ENCODE data around the gene TSPAN5.
"Not testable (repeated sequence)": the region's sequence is repeated elsewhere in the genome, so short reads cannot be mapped to it uniquely, and the experiment has no call there.

The TSPAN5 gene

DNA sequence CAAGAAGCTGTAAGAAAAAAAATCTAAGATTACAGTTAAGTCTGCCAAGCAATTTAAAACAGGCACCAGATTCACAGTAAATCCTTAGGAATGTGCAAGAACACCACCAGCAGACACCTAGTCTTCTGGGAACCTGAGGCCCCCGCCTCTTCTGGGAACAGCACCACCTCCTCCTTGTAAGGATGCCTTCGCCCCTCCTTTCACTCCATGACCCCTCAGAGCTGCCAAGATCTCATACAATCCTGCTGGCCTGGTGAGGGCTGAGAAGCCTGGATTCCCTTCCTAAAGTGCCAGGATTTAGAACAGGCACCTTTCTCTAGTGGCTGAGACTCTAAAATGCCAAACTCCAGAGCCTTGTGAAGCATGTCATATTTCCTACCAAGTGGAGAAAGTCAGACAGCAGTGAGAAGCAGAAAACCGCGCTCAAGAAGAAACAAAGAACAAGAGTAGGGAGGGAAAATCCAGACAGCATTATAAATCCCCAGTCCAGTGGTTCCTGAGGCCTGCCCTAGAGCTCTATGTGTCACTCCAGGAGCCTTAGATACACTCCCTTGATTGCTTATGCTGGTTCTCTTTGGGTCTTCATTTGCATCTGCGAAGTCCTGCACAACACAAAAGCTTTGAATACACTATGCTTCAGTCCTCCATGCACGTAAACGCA is 166.4 kb downstream of the TSPAN5 start:
- DNase-seq (ENCODE audit: low read depth), result no peak

- no peak for DNase-seq (ENCODE audit: low read depth)
These were observed 168.2 kb downstream of the TSPAN5 start for GRCh38 chr4:98490251-98490650.

- DNase-seq (ENCODE audit: low read depth), result no peak
These were observed 172.5 kb downstream of the TSPAN5 start for GRCh38 chr4:98485816-98486345.

DNA sequence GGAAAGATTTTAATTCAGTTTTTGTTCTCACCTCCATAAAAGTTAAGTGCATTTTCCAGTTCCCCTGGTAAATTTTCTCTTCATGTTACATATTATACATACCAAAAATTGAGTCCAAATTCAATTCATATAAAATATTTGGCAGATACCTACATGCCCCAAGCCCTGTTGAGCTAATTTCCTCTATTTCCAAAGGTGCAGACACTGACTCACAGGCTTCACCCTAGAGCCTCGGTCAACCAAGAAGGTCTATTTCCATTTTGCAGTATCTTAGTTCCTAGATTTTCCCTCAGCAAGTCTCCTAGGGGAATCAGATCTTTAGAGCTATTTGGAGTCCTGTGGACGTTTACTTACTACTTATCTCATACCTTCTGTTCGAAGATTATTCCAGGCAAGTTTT is 174.4 kb downstream of the TSPAN5 start:
- no peak for DNase-seq (ENCODE audit: low read depth)

GRCh38 chr4:98482847-98483806 is 175.3 kb downstream of the TSPAN5 start:
- DNase-seq (ENCODE audit: low read depth), result peak; percentile 25

GRCh38 chr4:98482503-98482846 is 175.9 kb downstream of the TSPAN5 start:
- no peak for DNase-seq (ENCODE audit: low read depth)

- DNase-seq (ENCODE audit: low read depth), result no peak
These were observed 177.2 kb downstream of the TSPAN5 start for GRCh38 chr4:98481167-98481566.

- no peak for DNase-seq (ENCODE audit: low read depth)
These were observed 177.9 kb downstream of the TSPAN5 start for GRCh38 chr4:98480535-98480934.

DNA sequence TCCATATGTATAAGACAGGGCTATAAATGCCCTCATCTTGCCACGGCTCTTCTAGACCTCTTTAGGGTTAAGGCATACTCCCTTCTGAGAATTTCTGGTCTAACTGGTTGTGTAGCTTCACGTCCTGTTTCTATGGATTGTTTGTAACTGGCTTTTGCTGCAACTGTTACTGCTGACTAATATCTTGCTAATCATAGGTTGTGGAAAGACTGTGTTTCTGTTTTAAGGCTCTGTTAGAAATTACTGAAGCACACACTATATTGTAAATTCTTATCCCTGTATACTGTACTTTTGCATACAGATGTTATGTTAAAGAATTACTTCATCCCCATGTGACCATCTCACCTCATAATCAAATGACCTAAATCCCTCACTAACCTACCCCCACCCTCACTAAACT is 178.8 kb downstream of the TSPAN5 start:
- DNase-seq (ENCODE audit: low read depth), result not testable (repeated sequence)

DNA sequence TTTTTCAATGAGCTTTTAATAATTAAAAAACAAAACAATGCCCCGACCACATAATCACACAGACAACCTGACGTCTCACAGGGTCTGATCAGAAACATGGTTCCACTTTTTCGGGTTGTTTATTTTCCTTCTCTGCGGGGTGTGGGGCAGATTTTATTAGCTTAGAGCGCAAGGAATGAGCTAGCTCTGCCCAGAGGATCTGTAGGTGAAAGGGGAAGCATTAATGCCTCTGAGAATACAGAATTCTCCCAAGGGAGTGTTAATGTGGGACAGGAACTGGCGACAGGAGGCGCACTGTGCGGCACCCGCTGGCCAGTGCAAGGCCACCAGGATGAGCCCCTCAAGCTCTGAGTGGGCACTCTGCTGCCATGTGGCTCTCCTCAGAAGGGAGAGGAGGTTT is 181.5 kb downstream of the TSPAN5 start:
- DNase-seq (ENCODE audit: low read depth), result no peak

DNA sequence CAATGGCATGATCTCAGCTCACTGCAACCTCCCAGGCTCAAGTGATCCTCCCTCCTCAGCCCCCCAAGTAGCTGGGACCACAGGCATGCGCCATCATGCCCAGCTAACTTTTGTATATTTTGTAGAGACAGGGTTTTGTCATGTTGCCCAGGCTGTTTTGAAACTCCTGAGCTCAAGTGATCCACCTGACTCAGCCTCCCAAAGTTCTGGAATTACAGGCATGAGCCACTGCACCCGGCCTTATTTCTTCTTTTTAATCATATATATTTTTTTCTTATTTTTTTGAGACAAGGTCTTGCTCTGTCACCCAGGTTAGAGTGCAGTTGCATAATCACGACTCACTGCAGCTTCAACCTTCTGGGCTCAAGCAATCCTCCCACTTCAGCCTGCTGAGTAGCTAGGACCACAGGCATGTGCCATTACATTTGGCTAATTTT is 184.0 kb downstream of the TSPAN5 start:
- no peak for DNase-seq (ENCODE audit: low read depth)

DNA sequence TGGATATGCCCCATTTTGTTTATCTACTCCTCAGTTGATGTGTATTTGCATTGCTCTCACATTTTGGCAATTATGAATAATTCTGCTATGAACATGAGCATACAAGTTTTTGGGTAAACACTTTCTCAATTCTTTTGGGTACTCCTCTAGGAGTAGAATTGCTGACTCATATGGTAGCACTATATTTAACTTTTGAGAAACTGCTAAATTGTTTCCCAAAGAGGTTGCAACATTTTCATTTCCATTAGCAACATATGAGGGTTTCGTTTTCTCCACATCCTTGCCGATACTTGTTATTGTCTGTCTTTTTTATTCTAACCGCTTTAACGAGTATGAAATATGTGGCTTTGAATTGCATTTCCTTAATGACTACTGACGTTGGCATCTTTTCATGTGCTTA is 185.4 kb downstream of the TSPAN5 start:
- DNase-seq (ENCODE audit: low read depth), result no peak

DNA sequence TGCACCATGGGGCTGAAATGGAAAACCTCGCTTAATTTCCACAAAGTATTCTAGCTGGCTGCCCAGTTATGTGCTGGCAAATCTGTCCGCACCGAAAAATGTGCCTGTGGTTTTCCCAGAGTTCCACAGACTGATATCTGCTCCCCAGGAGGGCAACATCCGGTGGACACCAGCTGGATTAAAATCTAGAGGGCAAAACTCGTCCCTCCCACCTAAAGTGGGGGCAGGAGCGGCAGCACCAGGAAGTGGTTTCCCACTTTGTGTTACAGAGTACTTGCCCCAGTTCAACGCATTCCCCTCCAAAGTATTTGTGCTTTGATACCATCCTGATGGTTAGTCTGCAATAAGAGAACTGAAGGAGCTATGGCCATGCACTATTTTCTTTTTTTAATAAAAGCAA is 187.6 kb downstream of the TSPAN5 start:
- no peak for DNase-seq (ENCODE audit: low read depth)

DNA sequence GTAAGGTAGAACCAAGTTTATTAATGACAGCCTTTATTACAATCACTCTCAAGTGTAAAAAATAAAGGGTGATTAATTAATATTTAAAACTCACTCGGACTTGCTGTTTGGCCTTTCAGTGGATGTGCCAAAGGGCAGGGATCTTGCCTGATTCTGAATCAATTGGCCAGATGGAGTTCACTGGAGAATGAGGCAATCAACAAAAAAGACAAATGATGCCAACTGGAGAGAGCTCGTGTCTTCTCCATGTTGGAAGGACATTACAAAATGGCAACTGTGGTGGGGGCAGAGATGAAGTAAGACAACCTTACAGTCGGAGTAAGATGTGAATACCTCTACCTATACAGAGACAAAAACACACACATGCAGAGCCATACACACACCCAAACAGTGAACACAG is 188.0 kb downstream of the TSPAN5 start:
- DNase-seq (ENCODE audit: low read depth), result no peak

- DNase-seq (ENCODE audit: low read depth), result no peak
These were observed 188.6 kb downstream of the TSPAN5 start for GRCh38 chr4:98469771-98470170.

DNA sequence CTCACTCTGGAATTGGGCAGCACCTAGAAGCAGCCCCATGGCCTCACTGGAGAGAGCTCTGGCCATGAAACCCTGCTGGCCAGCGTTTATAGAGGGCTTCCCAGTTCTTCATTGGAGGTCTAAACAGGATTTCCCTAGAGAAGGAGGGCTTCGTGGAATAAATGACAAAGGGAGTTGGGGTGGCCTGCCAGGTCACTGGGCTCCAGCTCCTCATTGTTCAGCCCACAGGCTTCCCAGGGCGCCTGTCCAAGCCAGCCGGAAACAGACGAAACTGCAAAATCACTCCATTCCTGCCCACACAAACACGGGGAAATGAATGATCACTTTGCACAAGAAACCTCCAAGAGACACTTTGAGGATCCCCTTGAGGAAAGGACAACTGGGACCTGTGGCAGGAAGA is 189.7 kb downstream of the TSPAN5 start:
- no peak for DNase-seq (ENCODE audit: low read depth)

DNA sequence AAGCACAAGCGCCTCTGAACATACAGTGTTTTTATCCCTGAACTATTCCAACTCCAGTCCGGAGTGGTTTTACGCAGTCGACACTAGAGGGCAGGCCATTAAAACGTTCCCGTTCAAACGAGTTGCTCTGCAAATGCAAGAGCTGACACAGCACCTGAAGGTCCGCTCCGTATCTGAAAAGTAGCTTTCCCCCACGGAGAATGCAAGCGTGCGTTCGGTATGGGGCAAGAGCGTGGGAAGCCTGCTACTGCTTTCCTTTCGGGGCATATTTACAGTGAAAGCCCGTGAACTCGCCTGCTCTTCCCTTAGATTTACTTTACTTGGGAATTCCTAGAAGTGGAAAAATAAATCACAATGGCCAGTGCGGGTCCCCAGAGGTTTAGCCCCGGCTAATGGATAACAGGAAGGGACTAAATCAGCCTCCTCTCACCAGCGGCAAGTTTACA is 190.8 kb downstream of the TSPAN5 start:
- DNase-seq (ENCODE audit: low read depth), result peak; percentile 49

DNA sequence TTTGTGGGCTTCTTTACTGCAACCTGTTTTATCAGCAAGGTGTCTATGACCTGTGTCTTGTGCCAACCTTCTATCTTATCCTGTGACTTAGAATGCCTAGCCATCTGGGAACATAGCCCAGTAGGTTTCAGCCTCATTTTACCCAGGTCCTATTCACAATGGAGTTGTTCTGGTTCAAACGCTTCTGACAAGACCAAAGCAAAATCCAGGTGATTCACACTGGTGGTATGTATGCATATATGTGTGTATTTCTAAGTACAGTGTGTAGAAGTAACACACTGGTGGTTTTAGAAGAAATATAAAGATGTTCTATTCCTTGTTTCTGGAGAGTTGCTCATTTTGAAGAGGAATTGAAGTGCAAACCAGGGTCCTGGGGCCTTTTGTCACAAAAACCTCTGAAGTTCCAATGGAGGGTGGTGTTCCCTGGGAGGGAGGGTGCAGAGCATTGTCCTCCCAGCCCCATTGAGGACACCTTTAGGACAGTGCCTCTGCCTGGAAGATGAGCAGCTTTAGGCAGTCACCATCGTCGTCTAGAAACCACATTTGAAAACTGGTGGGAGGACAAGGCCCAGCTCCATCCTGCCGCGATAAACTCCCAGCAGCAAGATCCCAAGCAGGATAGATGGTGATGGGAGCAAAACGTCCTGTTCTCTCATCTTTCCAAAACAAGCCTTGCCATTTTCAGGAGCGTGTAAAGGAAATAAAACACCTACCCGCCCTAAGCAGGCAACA is 191.4 kb downstream of the TSPAN5 start:
- no peak for DNase-seq (ENCODE audit: low read depth)

DNA sequence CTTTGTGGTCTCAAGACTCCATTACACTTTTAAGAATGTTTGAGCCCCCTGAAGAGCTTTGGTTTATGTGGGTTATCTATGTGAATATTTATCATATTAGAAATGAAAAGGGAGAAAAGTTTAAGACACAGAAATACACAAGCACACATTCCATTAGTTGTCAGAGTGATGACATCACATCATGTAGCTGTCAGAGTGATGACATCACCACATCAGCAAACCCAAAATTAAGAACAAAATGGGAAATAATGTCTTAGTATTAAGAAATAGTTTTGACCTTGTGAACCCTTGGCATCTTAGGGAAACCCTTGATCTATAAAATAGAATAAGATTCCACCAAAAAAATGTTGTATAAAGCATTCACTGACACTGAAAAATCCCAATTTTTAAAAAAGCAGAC is 195.9 kb downstream of the TSPAN5 start:
- no peak for DNase-seq (ENCODE audit: low read depth)

DNA sequence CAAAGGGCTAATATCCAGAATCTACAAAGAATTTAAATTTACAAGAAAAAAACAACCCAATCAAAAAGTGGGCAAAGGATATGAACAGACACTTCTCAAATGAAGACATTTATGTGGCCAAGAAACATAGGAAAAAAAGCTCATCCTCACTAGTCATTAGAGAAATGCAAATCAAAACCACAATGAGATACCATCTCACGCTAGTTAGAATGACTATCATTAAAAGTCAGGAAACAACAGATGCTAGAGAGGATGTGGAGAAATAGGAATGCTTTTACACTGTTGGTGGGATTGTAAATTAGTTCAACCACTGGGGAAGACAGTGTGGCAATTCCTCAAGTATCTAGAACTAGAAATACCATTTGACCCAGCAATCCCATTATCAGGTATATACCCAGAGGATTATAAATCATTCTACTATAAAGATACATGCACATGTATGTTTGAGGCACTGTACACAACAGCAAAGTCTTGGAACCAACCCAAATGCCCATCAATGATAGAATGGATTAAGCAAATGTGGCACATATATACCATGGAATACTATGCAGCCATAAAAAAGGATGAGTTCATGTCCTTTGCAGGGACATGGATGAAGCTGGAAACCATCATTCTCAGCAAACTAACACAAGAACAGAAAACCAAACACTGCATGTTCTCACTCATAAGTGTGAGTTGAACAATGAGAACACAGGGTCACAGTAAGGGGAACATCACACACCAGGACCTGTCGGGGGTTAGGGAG is 197.1 kb downstream of the TSPAN5 start:
- not testable (repeated sequence) for DNase-seq (ENCODE audit: low read depth)

DNA sequence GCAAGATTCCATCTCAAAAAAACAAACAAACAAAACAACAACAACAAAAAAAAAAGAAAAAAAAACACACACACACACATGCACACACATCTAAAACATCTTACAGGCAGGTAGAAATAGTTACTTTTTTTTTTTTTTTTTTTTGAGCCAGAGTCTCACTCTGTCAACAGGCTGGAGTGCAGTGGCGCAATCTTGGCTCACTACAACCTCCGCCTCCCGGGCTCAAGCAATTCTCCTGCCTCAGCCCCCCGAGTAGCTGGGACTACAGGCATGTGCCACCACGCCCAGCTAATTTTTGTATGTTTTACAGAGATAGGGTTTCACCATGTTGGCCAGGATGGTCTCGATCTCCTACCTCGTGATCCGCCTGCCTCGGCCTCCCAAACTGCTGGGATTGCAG is 201.0 kb downstream of the TSPAN5 start:
- not testable (repeated sequence) for DNase-seq (ENCODE audit: low read depth)

DNA sequence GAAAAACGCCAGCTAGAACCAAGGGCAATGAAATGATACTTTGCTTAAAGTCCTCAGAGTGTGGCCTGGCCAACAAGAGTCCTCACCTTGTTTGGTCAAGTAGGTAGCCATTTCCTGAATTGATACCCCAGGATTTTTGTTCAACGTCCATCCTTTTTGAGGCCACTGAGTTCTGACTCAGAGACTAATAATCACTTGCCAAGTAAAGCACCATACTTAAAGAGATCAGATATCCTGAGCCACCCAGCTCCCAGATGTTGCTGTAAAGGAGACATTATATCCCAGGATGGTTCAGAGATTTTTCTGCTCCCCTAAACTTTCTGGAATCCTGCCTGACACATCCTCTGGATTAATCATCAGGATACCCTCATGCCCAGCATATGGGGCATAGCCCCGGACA is 206.3 kb downstream of the TSPAN5 start:
- DNase-seq (ENCODE audit: low read depth), result no peak
